BLaER1 (cell line): Measurements from ENCODE around the gene SKAP1.
"Not testable (repeated sequence)": the region's sequence is repeated elsewhere in the genome, so short reads cannot be mapped to it uniquely, and the experiment has no call there.

ENCODE experiments used
- H3K27ac ChIP-seq: shearing (Covaris generic); formaldehyde crosslinking; 2 replicates; pipeline ENCODE4 v1.8.1; 2022
- H3K27me3 ChIP-seq: shearing (Covaris generic); formaldehyde crosslinking; 2 replicates; pipeline ENCODE4 v1.8.1; 2022
- H3K36me3 ChIP-seq: shearing (Covaris generic); formaldehyde crosslinking; 2 replicates; pipeline ENCODE4 v1.8.1; 2022
- H3K4me1 ChIP-seq: shearing (Covaris generic); formaldehyde crosslinking; 2 replicates; pipeline ENCODE4 v1.8.1; 2022
- H3K4me2 ChIP-seq: shearing (Covaris generic); formaldehyde crosslinking; 2 replicates; pipeline ENCODE4 v1.8.1; 2022
- H3K4me3 ChIP-seq: shearing (Covaris generic); formaldehyde crosslinking; 2 replicates; pipeline ENCODE4 v1.8.1; 2022
- H3K9ac ChIP-seq: shearing (Covaris generic); formaldehyde crosslinking; 2 replicates; pipeline ENCODE4 v1.8.1; 2022
- H3K9me3 ChIP-seq: shearing (Covaris generic); formaldehyde crosslinking; 2 replicates; pipeline ENCODE4 v1.8.1; 2022
- H4K20me1 ChIP-seq: shearing (Covaris generic); formaldehyde crosslinking; 2 replicates; pipeline ENCODE4 v1.8.1; 2022
- Cebpa-rat ChIP-seq: shearing (Covaris generic); IDR thresholded peaks from 2 replicates; pipeline ENCODE4 v1.8.1; 2022

Gene SKAP1

DNA sequence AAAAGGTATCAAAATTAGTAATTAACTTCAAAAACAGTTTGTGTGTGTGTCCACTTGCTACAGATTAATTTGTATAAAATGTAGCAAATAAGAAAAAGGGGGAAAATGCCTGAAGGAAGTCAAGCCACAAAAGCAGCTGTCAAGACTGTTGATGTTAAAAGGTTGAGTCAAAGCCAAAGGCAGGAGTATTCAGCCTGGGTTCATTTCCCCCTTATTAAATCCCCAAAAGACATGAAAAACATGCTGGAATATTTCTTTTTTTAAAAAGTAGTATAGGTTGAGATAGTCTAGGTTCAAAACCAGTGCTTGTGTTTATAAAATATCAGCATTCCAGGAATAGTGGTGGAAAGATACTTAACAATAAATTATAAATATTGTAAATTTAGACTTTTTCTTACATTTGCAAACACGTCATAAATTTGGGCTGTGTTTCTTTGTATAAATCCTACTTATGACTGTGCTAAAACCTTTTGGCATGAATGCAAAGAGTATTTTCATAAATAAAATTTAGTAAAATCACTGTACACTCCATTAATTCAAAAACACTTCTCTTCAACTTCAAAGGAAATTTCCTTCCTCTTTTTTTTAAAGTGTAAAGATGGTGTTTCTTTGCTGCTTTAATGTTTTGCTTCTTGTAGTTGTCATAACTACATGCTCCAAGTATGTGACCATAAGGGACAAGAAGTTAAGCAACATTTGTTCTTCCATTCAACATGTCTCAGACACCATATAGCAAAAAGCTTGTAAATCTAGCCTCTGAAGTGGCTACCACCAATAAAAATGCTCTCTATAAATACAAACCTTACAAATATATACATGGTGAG, 72.0 kb downstream of the SKAP1 start:
- H3K4me3 ChIP-seq: no peak overlapping the region
- peaks cover 16% of the 10 kb centered on the region for H3K4me1 ChIP-seq
- no peak overlapping the region for H3K9ac ChIP-seq
- no peaks in the 10 kb centered on the region for H3K27me3 ChIP-seq
- no peak overlapping the region for H3K27ac ChIP-seq
- peak overlapping the region; percentile 24 for H3K4me2 ChIP-seq
- no peaks in the 10 kb centered on the region for H3K9me3 ChIP-seq
- no peaks in the 10 kb centered on the region for H4K20me1 ChIP-seq
- TF ChIP-seq Cebpa-rat: no peak
- no peaks in the 10 kb centered on the region for H3K36me3 ChIP-seq

DNA sequence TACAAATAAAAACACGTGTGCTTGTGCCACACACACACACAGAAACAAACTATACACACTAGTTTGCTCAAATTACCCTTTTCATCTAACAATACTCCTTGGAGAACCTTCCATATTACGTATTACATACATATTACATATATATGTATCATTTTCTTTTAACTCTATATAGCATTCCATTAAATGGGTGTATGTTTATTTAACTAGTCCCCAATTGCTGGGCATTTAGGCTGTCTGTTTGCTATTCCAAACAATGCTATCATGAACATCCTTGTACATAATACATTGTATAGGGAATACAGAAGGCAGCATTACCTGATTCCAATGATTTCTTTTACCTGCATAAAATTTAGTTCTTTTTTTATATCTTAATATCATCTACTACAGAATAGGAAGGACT, 73.1 kb downstream of the SKAP1 start:
- Histone ChIP-seq H3K9me3 (no peaks in the 10 kb centered on the region), H3K9ac (no peak overlapping the region), H3K4me1 (peaks cover 16% of the 10 kb centered on the region), H3K27ac (no peak overlapping the region), H3K36me3 (no peaks in the 10 kb centered on the region), H3K4me3 (no peak overlapping the region), H3K27me3 (no peaks in the 10 kb centered on the region), H4K20me1 (no peaks in the 10 kb centered on the region), H3K4me2 (no peak overlapping the region)
- no peak for TF ChIP-seq Cebpa-rat

DNA sequence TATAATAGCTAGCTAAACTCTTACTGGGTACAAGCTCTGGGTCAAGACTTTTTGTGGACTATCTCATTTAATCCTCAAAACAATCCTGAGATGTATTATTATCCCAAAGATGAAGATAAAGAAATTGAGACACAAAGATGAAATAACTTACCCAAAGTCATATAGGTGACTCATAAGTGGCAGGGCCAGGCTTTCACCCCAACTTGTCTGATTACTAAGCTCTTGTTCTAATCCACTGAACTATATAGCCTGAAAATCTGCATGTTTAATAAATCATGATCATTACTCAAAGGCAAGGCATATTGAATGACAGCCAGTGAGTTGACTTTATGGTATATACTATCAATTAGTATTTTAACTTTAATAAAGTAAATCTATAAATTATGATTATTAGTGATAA, 77.4 kb downstream of the SKAP1 start:
- H4K20me1 ChIP-seq: no peaks in the 10 kb centered on the region
- H3K27ac ChIP-seq: no peak overlapping the region
- H3K4me2 ChIP-seq: no peak overlapping the region
- H3K9me3 ChIP-seq: no peaks in the 10 kb centered on the region
- peaks cover 5% of the 10 kb centered on the region for H3K4me1 ChIP-seq
- TF ChIP-seq Cebpa-rat: no peak
- H3K36me3 ChIP-seq: no peaks in the 10 kb centered on the region
- no peaks in the 10 kb centered on the region for H3K27me3 ChIP-seq
- H3K4me3 ChIP-seq: no peak overlapping the region
- H3K9ac ChIP-seq: no peak overlapping the region

DNA sequence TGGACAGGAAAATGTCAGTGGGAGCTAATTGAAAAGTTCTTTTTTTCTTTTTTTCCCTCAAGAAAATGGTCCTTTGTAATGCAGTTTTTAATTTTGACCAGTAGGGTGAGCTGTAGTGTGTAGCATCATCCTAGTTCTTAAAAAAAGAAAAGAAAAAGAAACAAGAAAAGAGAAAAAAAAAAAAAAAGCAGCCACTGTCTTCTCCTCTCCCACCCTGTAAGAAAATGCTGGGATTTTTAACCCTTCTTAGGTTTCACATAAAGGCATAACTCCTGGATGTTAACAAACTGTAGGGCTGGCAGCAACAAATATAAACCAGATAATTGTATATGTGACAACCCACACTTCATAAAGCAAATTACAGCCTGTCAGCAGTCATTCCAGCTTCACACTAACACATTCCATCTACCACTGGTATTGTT, 78.1 kb downstream of the SKAP1 start:
- Histone ChIP-seq H3K27me3 (no peaks in the 10 kb centered on the region), H3K9me3 (no peaks in the 10 kb centered on the region), H3K4me2 (no peak overlapping the region), H3K4me3 (no peak overlapping the region), H3K27ac (no peak overlapping the region), H3K36me3 (no peaks in the 10 kb centered on the region), H3K9ac (no peak overlapping the region), H4K20me1 (no peaks in the 10 kb centered on the region), H3K4me1 (no peaks in the 10 kb centered on the region)
- no peak for TF ChIP-seq Cebpa-rat

DNA sequence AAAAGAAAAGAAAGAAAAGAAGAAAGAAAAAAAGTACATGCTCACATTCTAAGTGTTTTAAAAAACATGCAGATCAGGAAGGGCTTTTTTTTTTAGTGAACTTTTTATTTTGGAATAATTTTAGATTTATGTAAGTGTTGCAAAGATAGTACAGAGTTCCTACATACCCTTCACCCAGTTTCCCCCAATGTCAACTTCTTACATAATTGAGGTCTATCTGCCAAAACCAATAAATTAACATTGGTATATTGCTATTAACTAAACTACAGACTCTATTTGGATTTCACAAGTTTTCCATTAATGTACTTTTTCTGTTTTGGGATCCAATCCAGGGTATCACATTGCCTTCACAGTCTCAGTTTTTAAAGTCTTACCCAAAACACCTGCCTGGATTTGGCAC, 81.7 kb downstream of the SKAP1 start:
- Histone ChIP-seq H3K4me1 (no peaks in the 10 kb centered on the region), H3K9ac (no peak overlapping the region), H3K36me3 (no peaks in the 10 kb centered on the region), H3K27ac (no peak overlapping the region), H3K27me3 (no peaks in the 10 kb centered on the region), H3K4me3 (no peak overlapping the region), H4K20me1 (no peaks in the 10 kb centered on the region), H3K9me3 (no peaks in the 10 kb centered on the region), H3K4me2 (no peak overlapping the region)
- no peak for TF ChIP-seq Cebpa-rat

DNA sequence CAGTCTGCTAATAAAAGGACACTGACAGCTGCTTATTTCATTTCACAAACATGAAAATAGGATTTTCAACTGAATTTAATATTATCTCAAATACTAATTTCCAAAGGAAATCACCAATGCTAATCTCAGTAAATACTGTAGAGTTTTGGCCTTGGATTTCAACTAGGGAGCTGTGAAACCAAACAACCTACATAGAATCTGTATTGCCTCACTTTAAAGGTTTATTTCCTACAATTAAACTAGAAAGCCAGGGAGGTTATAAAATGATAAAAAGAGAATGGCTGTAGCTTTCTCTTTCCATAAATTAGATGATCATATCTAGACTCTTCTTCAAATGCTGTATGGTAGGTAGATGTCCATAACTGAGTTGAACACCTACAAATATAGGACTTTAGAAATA, 82.8 kb downstream of the SKAP1 start:
- no peak overlapping the region for H3K9ac ChIP-seq
- no peak overlapping the region for H3K4me3 ChIP-seq
- H3K4me2 ChIP-seq: no peak overlapping the region
- TF ChIP-seq Cebpa-rat: no peak
- H3K36me3 ChIP-seq: no peaks in the 10 kb centered on the region
- no peaks in the 10 kb centered on the region for H3K9me3 ChIP-seq
- no peak overlapping the region for H3K27ac ChIP-seq
- H4K20me1 ChIP-seq: no peaks in the 10 kb centered on the region
- H3K4me1 ChIP-seq: no peaks in the 10 kb centered on the region
- H3K27me3 ChIP-seq: no peaks in the 10 kb centered on the region

DNA sequence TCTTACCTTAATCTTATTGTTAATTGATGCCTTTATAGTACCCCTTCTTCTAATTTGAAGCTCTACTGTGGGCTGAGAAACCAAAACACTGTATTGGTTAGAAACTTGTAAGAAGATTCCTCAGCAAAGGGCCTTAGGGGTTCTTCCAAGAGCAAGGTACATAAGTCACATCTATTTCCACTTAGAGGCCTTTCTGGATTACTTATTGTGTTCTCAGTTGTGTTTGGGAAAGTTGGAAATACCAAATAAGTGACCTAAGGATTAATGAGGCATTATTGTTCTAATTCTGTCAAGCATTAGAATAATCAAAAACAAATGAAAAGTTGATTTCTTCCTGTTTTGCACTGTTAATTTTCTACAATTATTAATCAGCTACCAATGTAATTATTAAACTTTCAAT, 85.8 kb downstream of the SKAP1 start:
- Histone ChIP-seq H3K9me3 (no peaks in the 10 kb centered on the region), H3K9ac (no peak overlapping the region), H3K4me1 (no peaks in the 10 kb centered on the region), H3K36me3 (no peaks in the 10 kb centered on the region), H3K4me2 (no peak overlapping the region), H3K4me3 (no peak overlapping the region), H3K27ac (no peak overlapping the region), H4K20me1 (no peaks in the 10 kb centered on the region), H3K27me3 (peaks cover 7% of the 10 kb centered on the region)
- TF ChIP-seq Cebpa-rat: no peak

DNA sequence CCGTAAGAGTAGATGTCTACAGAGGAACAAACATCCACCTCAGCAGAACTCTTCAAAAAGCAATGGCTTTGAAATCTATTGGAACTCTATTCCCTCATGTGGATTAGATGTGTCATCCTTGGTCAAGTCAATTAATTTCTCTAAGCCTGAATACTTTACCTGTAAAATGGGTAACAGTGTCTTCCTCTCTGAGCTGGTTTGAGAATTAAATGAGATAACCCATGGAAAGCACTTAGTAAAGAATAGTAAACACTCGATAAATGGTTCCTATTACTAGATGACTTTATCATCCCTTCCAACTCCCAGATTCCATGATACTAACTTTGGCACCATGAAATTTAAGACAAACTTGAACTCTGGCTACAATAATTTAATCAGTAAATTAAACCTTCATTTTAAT, 89.1 kb downstream of the SKAP1 start:
- no peaks in the 10 kb centered on the region for H3K4me1 ChIP-seq
- H3K9me3 ChIP-seq: no peaks in the 10 kb centered on the region
- H3K4me2 ChIP-seq: no peak overlapping the region
- no peaks in the 10 kb centered on the region for H4K20me1 ChIP-seq
- H3K9ac ChIP-seq: no peak overlapping the region
- no peaks in the 10 kb centered on the region for H3K36me3 ChIP-seq
- H3K27ac ChIP-seq: no peak overlapping the region
- peaks cover 18% of the 10 kb centered on the region for H3K27me3 ChIP-seq
- no peak for TF ChIP-seq Cebpa-rat
- no peak overlapping the region for H3K4me3 ChIP-seq

DNA sequence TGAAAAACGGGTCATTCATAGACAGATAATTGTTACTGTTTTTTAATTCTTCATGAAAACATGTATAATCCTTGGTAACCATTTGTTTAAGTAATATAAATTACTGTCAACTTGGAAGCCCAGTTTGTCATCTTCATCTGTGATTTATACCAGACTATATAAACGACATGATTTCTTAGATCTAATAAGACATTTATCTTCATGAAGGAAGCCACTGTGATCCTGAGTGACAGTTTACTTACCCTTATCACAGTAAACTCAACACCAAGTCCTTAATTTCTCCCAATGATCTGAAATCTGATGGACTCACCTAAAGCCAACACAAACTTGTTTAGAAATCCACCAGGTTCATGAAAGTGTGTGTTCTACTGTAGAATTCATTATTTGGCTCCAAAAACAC, 91.3 kb downstream of the SKAP1 start:
- Histone ChIP-seq H3K9ac (no peak overlapping the region), H3K4me3 (no peak overlapping the region), H4K20me1 (no peaks in the 10 kb centered on the region), H3K27me3 (peaks cover 32% of the 10 kb centered on the region), H3K27ac (no peak overlapping the region), H3K9me3 (no peaks in the 10 kb centered on the region), H3K4me1 (no peaks in the 10 kb centered on the region), H3K36me3 (no peaks in the 10 kb centered on the region), H3K4me2 (no peak overlapping the region)
- TF ChIP-seq Cebpa-rat: no peak

DNA sequence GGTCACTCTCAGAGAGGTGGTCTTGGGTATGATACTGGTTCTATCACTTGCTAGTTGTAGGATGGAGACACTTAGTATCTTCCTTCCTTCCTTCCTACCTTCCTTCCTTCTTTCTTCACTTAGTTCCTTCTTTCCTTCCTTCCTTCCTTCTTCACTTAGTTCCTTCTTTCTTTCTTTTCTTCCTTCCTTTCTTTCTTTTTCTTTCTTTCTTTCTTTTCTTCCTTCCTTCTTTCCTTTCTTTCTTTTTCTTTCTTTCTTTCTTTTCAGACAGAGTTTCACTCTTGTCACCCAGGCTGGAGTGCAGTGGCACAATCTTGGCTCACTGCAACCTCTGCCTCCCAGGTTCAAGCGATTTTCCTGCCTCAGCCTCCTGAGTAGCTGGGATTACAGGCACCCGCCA, 92.1 kb downstream of the SKAP1 start:
- H3K4me1 ChIP-seq, H3K9me3 ChIP-seq, H3K4me3 ChIP-seq, H4K20me1 ChIP-seq, H3K27ac ChIP-seq, H3K36me3 ChIP-seq, H3K9ac ChIP-seq, H3K4me2 ChIP-seq: not testable (repeated sequence)
- peaks cover 40% of the 10 kb centered on the region for H3K27me3 ChIP-seq

DNA sequence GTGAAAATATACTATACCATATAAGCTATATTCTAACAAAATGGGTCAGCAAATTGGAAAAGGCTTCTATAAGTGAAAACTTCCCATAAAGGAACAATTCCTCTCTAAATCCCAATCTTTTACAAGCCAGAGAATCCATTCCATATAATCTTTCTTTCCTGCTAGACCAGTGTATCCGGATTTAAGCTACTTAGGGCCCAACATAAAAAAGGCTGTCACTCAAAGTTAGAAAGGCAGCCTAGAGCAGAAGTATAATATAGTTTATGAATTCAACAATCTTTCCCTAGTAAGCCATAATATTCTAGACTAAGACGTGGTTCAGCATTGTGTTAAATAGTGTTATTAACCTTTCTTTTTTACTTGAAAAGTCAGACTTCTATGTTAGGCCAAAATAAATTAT, 93.0 kb downstream of the SKAP1 start:
- H3K4me3 ChIP-seq: no peak overlapping the region
- no peak overlapping the region for H3K4me2 ChIP-seq
- no peak for TF ChIP-seq Cebpa-rat
- no peaks in the 10 kb centered on the region for H3K4me1 ChIP-seq
- no peak overlapping the region for H3K9ac ChIP-seq
- no peaks in the 10 kb centered on the region for H3K36me3 ChIP-seq
- no peaks in the 10 kb centered on the region for H4K20me1 ChIP-seq
- no peaks in the 10 kb centered on the region for H3K9me3 ChIP-seq
- no peak overlapping the region for H3K27ac ChIP-seq
- peaks cover 47% of the 10 kb centered on the region for H3K27me3 ChIP-seq
